HG03354 (cell line): Measurements from ENCODE around the gene DUSP12.
"Not testable (repeated sequence)": the region's sequence is repeated elsewhere in the genome, so short reads cannot be mapped to it uniquely, and the experiment has no call there.

Experiments used
- ATAC-seq: cut with Tn5 transposase; IDR thresholded peaks from one replicate; pipeline ENCODE4 v1.9.1; 2021; ENCODE audit warnings: mild to moderate bottlenecking; ENCODE audit not compliant: unreplicated experiment, poor library complexity, severe bottlenecking

DUSP12 gene

GRCh38 chr1:161768461-161768860 is 18.9 kb downstream of the DUSP12 start:
- ATAC-seq: no peak

GRCh38 chr1:161768986-161769672 is 19.5 kb downstream of the DUSP12 start:
- no peak for ATAC-seq

GRCh38 chr1:161769673-161770045 is 20.1 kb downstream of the DUSP12 start:
- ATAC-seq: not testable (repeated sequence)

GRCh38 chr1:161770250-161770649 is 20.7 kb downstream of the DUSP12 start:
- ATAC-seq: no peak

- no peak for ATAC-seq
Observed at GRCh38 chr1:161771161-161771560, 21.6 kb downstream of the DUSP12 start.

- ATAC-seq: no peak
Observed at GRCh38 chr1:161771973-161772372, 22.4 kb downstream of the DUSP12 start.

- no peak for ATAC-seq
Observed at GRCh38 chr1:161772397-161772796, 22.8 kb downstream of the DUSP12 start.

GRCh38 chr1:161773791-161774190 is 24.2 kb downstream of the DUSP12 start:
- ATAC-seq: no peak

- no peak for ATAC-seq
Observed at GRCh38 chr1:161777261-161777660, 27.7 kb downstream of the DUSP12 start.

- no peak for ATAC-seq
Observed at GRCh38 chr1:161778522-161778921, 28.9 kb downstream of the DUSP12 start.

GRCh38 chr1:161779393-161779792 is 29.8 kb downstream of the DUSP12 start:
- ATAC-seq: no peak

- peak; percentile 51 for ATAC-seq
Observed at GRCh38 chr1:161781995-161782394, 32.4 kb downstream of the DUSP12 start.

- ATAC-seq: no peak
Observed at GRCh38 chr1:161782886-161783285, 33.3 kb downstream of the DUSP12 start.

- ATAC-seq: no peak
Observed at GRCh38 chr1:161784968-161785367, 35.4 kb downstream of the DUSP12 start.

- no peak for ATAC-seq
Observed at GRCh38 chr1:161787355-161787754, 37.8 kb downstream of the DUSP12 start.

GRCh38 chr1:161790587-161791317 is 41.2 kb downstream of the DUSP12 start:
- ATAC-seq: no peak

GRCh38 chr1:161791904-161792655 is 42.5 kb downstream of the DUSP12 start:
- no peak for ATAC-seq

GRCh38 chr1:161792740-161793139 is 43.2 kb downstream of the DUSP12 start:
- peak; percentile 87 for ATAC-seq

GRCh38 chr1:161799792-161800191 is 50.2 kb downstream of the DUSP12 start:
- no peak for ATAC-seq

GRCh38 chr1:161801955-161802354 is 52.4 kb downstream of the DUSP12 start:
- no peak for ATAC-seq

- ATAC-seq: no peak
Observed at GRCh38 chr1:161803181-161803580, 53.6 kb downstream of the DUSP12 start.
